ENCODE data around the gene FAM131B. TPM values are rescaled to one million over a fixed set of nuclear protein-coding genes. Genes with fewer than 3 reads are reported as not detected.
A peak's percentile ranks its signal among the peaks of the same experiment; 100 is the strongest.

FAM131B gene
- total RNA-seq (10 to 100 TPM in 1 of 4 donors, 1 to 10 TPM in 3; 6.4 to 15.7 (median 6.8) TPM), polyA plus RNA-seq (1 to 10 TPM in 1 of 3 donors, under 1 TPM in 2; under 0.01 to 2.0 (median under 0.01) TPM)

DNA sequence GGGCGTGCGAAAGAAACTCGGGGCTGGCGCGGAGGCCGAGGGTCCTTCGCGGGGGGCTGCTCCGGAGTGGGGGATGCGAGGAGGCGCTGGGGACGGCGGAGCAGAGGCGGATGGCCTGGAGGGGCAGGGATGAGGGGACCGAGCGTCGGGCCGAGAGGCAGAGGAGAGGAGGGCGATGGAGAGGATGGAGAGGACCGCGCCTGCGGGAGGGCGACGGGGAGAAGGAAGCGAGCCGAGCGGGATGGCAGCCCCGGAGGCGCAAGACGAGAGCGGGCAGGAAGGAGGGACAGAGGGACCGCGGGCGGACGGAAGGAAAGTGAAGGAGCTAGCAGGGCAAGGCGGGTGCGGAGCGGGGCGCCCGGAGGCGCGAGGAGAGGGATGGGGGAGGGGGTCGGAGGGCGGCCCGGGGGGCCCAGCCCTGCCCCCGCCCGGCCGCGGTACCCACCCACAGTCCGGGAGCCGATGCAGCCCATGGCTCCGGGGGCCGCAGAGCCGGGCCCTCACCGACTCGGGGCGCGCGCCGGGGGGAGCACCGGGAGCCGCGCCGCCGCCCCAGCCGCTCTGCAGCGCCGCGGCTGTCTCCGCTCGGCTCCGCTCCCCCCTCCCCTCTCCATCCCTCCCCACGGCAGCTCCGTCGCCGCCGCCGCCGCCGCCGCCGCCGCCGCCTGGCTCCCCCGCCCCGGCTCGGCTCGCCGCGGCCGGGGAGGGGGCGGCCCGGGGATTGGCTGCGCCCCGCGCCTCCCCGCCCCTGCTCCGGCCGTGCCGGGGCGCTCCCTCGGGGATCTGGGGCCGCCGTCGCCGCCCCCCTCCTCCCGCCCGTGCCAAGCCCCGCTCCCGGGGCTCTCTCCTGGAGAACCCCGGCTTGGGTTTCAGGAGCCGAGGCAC is at the start of gene FAM131B:
Gene FAM131B, minus strand, starts transcription at position 583 of the 885 bp plus-strand sequence. Its CDS starts 110 bp downstream, at position 473.
- TF ChIP-seq POLR2A (IDR thresholded peaks at IDR 0.05) (no peak), POLR2AphosphoS5 (IDR thresholded peaks at IDR 0.05) (no peak), EP300 (IDR thresholded peaks at IDR 0.05) (no peak)
- TF ChIP-seq, protein P1, sequence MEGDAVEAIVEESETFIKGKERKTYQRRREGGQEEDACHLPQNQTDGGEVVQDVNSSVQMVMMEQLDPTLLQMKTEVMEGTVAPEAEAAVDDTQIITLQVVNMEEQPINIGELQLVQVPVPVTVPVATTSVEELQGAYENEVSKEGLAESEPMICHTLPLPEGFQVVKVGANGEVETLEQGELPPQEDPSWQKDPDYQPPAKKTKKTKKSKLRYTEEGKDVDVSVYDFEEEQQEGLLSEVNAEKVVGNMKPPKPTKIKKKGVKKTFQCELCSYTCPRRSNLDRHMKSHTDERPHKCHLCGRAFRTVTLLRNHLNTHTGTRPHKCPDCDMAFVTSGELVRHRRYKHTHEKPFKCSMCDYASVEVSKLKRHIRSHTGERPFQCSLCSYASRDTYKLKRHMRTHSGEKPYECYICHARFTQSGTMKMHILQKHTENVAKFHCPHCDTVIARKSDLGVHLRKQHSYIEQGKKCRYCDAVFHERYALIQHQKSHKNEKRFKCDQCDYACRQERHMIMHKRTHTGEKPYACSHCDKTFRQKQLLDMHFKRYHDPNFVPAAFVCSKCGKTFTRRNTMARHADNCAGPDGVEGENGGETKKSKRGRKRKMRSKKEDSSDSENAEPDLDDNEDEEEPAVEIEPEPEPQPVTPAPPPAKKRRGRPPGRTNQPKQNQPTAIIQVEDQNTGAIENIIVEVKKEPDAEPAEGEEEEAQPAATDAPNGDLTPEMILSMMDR (IDR thresholded peaks at IDR 0.05) = no peak

GRCh38 chr7:143411976-143412708 is 49.6 kb upstream of the FAM131B start:
- peak overlapping the region in 1 of 4 donors; percentile 65 for H3K27ac ChIP-seq
- no peak for DNase-seq
- no peak overlapping the region for H3K4me3 ChIP-seq
- H3K4me1 ChIP-seq = peaks cover 0 to 41% (median 25%) of the 10 kb centered on the region in 4 donors
- intact Hi-C loops (cut with DNase I) = loop anchor here (5.0 kb wide), 1 partner anchor 50 kb away; the partner anchor contains the start of gene FAM131B
- no peaks in the 10 kb centered on the region for H3K9me3 ChIP-seq
- 65 to 69% methylated on average over 5 of the region's 5 CpGs for WGBS, 2 donors
- no peaks in the 10 kb centered on the region for H3K36me3 ChIP-seq
- no peaks in the 10 kb centered on the region for H3K27me3 ChIP-seq
- no peak for TF ChIP-seq EP300 (IDR thresholded peaks at IDR 0.05)
- TF ChIP-seq, protein P1 (IDR thresholded peaks at IDR 0.05) = no peak
- no peak for TF ChIP-seq POLR2A (IDR thresholded peaks at IDR 0.05)
- TF ChIP-seq POLR2AphosphoS5 (IDR thresholded peaks at IDR 0.05) = no peak

More for the DNA sequence above, at the start of gene FAM131B:
- no peaks in the 10 kb centered on the region for H3K9me3 ChIP-seq
- H3K4me1 ChIP-seq = peaks cover 0 to 23% (median 17%) of the 10 kb centered on the region in 4 donors
- WGBS, 2 donors = 1% methylated on average over 112 of the region's 112 CpGs
- no peaks in the 10 kb centered on the region for H3K36me3 ChIP-seq
- H3K27ac ChIP-seq = peak within 1 kb of the TSS in 3 of 4 donors; percentile 60 to 71 (median 66)
- peaks cover 0 to 16% (median 3%) of the 10 kb centered on the region in 3 donors for H3K27me3 ChIP-seq
- intact Hi-C loops (cut with DNase I) = loop anchor here (5.0 kb wide), 1 partner anchor 50 kb away; no protein-coding TSS in a partner anchor
- H3K4me3 ChIP-seq = peak within 1 kb of the TSS; percentile 53 to 86 (median 74)
- peak; percentile 67 for DNase-seq

DNA sequence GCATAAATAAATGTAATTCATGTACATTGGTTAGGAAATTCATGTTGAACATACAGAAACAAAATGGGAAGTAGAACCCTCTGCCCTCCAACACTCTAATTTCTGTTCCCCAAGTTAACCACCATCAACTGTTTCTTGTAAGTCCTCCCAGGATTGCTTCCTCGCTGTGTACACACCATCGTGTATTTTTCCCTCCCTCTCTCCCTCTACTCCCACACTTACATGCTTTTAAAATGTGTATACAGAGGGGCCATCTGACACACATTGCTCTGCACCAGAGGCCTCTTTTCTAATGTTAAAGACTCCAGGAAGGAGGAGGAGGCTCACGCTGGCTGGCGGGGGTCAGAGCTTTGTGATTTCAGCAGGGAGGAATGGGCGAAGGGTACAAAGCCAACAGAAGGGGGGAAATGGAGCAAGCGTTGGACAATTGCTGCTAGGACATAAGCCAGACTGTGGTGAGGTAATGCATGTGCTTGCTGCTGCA is 48.0 kb upstream of the FAM131B start:
- H3K36me3 ChIP-seq = no peaks in the 10 kb centered on the region
- peak; percentile 85 for DNase-seq
- peaks cover 0 to 41% (median 25%) of the 10 kb centered on the region in 4 donors for H3K4me1 ChIP-seq
- 49 to 50% methylated on average over 6 of the region's 6 CpGs for WGBS, 2 donors
- H3K27me3 ChIP-seq = no peaks in the 10 kb centered on the region
- intact Hi-C loops (cut with DNase I) = loop anchor here (5.0 kb wide), 1 partner anchor 48 kb away; the partner anchor contains the start of gene FAM131B
- TF ChIP-seq POLR2AphosphoS5 (IDR thresholded peaks at IDR 0.05) (peak in 3 of 4 donors; percentile 24 to 59 (median 35)), POLR2A (IDR thresholded peaks at IDR 0.05) (no peak), EP300 (IDR thresholded peaks at IDR 0.05) (no peak)
- TF ChIP-seq, protein P1 (IDR thresholded peaks at IDR 0.05) = no peak
- H3K4me3 ChIP-seq = no peak overlapping the region
- H3K9me3 ChIP-seq = no peaks in the 10 kb centered on the region
- H3K27ac ChIP-seq = peak overlapping the region in 2 of 4 donors; percentile 29 to 65

DNA sequence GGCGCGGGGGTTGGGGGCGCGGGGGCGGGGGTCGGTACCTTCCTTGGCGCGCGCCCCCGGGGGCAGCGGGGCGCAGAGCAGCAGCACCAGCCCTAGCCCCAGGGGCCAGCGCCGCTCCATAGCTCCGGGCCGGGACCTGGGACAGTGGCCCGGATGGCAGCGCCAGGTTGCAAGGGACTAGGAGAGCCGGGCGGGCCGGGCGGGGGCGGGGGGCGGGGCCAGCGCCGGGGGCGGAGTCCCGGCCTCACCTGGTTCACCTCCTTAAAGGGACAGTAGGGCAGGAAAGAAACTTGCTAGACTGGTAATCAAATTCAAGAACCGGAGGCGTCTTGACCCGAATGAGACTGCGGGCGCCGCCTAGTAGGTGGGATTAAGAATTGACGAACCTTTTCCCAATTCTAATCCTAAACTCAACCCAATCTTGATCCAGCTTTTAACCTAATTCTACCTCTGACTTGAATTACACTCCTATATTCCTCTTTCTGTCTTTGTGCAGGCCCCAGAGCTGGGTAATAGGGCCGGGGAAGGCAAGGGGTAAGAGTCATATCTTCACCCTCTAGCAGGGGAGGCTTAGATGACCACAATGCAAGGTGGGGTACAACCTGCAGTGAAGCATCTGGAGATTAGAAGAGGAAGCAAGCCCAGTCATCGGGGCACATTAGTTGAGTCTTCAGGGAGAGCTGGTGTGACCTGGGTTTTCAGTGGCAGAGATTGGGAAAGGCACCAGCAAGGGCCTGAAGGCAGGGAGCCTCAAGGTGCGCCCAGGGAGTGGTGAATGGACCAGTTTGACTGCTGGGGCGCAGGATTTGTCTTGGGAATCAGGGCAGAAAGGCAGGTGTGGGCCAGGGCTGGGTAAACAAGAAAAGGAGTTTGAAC is 46.4 kb upstream of the FAM131B start, which contains the start of gene EPHA1:
Gene EPHA1, minus strand, starts transcription at position 171 of the 876 bp plus-strand sequence. Its CDS starts 51 bp downstream, at position 120.
- intact Hi-C loops (cut with DNase I) = no loop called here
- H3K4me3 ChIP-seq = peak within 1 kb of the TSS in 3 of 4 donors; percentile 12 to 30 (median 21)

More for the DNA sequence above, 46.4 kb upstream of the FAM131B start, which contains the start of gene EPHA1:
- Histone ChIP-seq H3K4me1 (peaks cover 0 to 41% (median 25%) of the 10 kb centered on the region in 4 donors), H3K36me3 (no peaks in the 10 kb centered on the region), H3K27me3 (no peaks in the 10 kb centered on the region), H3K9me3 (no peaks in the 10 kb centered on the region), H3K27ac (no peak within 1 kb of the TSS)
- 3 to 6% methylated on average over 39 of the region's 39 CpGs for WGBS, 2 donors
- TF ChIP-seq, protein P1 (IDR thresholded peaks at IDR 0.05) = peak in 2 of 4 experiments; percentile 23
- TF ChIP-seq EP300 (IDR thresholded peaks at IDR 0.05) = no peak
- no peak for DNase-seq
